GM18870 (cell line): ENCODE results near the gene CR2.
A peak's percentile ranks its signal among the peaks of the same experiment; 100 is the strongest.
"Not testable (repeated sequence)": the region's sequence is repeated elsewhere in the genome, so short reads cannot be mapped to it uniquely, and the experiment has no call there.

Source experiments
- ATAC-seq: cut with Tn5 transposase; IDR thresholded peaks from one replicate; pipeline ENCODE4 v1.9.1; 2021; ENCODE audit warnings: moderate library complexity; ENCODE audit not compliant: unreplicated experiment

CR2 gene

DNA sequence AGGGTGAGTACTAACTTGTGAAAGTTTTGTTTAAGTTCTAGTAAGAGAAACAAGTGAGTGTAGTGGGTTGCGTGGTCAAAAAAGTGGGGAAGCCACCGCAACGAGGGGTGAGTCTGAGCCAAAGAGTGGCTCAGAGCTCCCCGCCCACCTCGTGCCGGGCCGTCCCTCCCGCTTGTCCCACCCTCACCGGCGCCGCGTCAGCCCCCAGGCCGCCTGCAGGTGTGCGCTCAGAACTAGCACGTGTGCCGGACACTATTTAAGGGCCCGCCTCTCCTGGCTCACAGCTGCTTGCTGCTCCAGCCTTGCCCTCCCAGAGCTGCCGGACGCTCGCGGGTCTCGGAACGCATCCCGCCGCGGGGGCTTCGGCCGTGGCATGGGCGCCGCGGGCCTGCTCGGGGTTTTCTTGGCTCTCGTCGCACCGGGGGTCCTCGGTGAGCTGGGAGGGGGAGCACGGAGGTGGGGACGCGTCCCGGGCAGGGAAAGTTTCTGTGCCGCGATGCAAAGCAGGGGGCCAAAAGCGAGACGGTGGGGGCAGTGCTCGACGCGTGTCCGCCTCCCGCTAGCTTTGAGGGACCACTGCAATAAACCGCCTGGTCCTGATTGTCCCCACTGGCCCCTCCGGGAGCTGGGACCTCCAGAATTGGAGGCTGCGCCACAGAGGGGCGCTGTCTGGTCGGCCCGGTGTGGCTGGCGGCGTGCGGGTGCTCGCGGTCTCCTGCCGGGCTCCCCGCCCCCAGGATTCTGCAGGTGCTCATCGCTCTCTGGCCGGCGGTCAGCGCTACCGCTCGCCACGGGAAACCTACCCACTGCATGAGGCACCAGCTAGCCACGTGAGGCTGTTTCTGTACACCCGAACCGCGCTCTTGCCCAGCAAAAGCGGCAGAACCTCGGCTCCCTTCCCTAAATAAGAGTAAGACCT lies at the start of gene CR2:
Gene CR2, plus strand, starts transcription at position 283 of the 919 bp plus-strand sequence. Its CDS starts 91 bp downstream, at position 374.
- ATAC-seq, result peak; percentile 49

GRCh38 chr1:207404849-207405525 lies 49.1 kb upstream of the CR2 start:
- ATAC-seq, result no peak

DNA sequence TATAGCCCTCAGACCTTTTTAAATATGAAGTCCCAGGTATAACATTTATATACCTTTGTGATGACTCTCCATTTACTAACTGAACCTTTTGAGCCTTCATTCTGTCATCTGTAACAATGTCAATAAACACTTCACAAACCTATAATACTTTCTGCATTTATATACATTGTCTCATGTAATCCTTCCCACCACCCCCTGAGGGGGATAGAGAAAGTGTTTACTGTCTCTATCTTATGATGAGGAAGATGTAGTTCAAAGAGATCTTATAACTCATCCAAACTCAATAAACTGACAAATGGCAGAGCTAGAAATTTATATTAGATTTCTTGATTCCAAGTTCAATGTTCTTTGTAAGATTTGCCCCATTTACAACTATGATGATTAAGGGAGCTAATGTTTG lies 48.3 kb upstream of the CR2 start:
- ATAC-seq, result no peak

DNA sequence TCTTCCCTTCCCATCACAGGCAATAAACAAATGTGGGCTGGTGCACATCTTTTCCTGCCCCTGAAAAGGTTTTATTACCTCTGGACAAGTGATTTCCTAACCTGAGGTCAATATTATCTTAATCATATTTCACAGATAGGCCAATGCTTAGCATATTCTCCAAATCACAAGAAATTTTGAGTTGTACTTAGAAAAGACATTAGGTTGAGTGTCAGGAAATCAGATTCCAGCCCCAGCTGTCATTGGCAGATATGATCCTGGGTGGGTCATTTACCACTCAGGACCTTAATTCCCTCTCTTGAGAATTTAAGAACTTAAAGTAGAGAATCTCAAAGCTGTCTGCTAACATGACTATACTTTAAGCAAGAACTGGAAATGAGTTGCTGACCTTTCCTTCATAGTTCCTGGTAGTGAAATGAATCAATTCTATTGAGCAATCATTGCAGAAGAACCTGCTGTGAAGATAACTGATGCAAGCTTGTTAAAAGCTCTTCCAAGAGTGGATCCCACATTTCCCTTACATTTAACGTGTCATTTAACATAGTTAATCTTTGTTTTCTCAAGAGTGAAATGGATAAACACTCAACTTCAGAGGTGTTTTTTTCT lies 46.4 kb upstream of the CR2 start:
- ATAC-seq, result no peak

DNA sequence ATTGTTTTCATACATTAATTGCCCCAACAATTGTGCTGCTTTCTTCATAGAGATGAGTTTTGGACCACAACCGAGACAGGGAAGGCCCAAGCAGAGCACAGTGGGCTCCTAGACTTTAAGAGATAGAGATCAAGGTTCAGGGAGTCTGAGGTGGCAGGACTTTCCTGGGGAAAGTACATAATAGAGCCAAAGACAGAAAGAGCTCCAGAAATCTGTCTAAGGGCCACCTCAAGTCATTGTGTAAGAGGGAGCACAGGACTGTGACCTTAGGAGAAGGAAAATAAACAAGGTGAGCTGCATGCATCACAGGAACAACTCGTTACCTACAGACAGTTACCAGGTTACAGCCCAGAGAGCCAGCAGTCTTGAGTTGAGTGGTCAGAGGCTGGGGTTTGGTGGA lies 41.3 kb upstream of the CR2 start:
- ATAC-seq, result no peak

GRCh38 chr1:207414606-207415108 lies 39.5 kb upstream of the CR2 start:
- peak; percentile 89 for ATAC-seq

GRCh38 chr1:207417076-207417475 lies 37.1 kb upstream of the CR2 start:
- no peak for ATAC-seq

DNA sequence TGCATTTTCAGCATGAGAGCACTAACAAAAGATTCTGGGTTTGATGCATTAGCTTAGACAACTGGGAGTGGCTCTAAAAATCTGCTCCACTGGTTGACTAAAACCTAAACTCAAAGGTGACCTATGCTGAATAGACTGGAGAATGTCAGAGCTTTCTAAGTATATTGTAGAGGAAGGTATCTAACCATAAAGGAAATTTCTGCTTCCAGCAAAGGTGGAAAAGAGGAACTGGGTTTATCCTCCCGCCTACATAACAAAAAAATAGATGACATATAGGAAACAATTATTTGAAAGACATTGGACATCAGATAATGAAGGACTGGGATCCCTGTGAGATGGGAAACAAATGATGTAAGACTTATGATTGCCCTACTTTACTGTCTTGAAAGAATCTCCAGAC lies 35.8 kb upstream of the CR2 start:
- no peak for ATAC-seq

- ATAC-seq, result no peak
Observed at GRCh38 chr1:207420109-207420508, 34.0 kb upstream of the CR2 start.

GRCh38 chr1:207421078-207421477 lies 33.0 kb upstream of the CR2 start:
- ATAC-seq, result no peak

- ATAC-seq, result no peak
Observed at GRCh38 chr1:207423560-207424292, 30.4 kb upstream of the CR2 start.

- ATAC-seq, result no peak
Observed at GRCh38 chr1:207424570-207425131, 29.5 kb upstream of the CR2 start.

DNA sequence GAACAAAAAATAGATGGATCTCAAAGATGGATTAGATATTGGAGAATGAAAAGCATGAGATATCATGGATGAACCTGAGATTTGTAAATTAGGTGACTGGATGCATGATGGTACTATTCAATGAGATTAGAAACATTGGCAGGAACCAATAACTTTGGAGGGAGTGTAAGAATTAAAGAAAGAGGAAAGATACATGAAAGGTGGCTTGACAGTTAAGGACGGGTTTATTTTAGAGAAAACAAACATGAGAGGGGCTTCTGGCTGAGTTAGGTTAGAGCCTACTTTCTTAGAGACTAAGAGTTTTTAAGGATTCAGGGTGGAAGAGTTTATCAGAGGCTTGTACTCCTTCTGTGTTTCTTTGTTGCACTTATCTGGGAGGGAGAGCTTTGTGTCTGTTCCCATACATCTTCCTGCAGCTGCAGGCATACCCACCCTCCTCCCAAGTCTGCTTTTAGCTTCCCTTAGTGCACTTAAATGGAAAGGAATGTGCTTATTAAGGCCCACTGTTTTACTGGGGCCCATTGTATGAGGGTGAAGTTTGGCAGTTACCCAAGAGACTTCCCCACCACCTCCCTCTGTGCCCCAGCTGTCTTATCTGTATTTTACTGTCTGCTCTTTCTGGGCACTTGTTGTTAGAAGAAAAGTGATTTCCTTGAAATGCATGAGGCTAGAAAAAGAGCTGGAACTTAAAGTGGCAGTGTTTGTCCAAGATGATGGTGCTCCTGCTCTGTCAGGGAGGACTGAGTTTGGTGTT lies 26.1 kb upstream of the CR2 start:
- ATAC-seq, result no peak

DNA sequence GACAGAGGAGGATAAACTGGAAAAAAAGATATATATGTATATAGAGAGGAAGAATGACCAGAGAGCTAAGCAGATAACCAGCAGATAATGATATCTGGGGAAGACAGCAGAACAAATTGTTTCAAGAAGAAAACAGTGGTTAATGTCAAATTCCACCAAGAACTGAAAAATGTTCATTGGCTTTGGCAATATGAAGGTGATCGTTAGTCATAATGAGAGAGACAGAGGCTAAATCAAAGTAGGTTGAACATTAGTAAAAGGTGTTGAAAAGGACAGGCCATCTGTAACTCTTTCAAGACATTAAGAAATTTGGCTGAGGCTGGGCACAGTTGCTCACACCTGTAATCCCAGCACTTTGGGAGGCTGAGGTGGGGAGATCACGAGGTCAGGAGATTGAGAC lies 25.3 kb upstream of the CR2 start:
- no peak for ATAC-seq

DNA sequence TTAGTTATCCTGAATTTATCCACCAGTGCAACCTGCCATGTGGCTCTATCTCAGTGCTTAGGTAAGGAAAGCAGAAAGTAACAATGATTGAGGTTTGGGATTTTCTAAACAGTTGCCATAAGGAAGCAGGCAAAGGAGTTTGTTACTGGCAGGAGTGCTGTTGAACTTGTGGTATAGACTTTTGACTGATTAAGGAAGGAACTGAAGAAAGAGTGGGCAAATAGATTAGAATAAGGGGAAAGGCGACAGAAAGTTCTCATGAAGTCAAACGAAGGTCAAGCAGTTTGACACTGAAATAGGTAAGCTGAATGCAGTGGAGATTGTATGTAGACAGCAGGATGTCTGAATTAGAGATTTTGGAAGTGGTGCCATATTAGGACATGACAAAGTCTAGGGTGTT lies 24.2 kb upstream of the CR2 start:
- no peak for ATAC-seq

- no peak for ATAC-seq
Observed at GRCh38 chr1:207430602-207431001, 23.5 kb upstream of the CR2 start.

DNA sequence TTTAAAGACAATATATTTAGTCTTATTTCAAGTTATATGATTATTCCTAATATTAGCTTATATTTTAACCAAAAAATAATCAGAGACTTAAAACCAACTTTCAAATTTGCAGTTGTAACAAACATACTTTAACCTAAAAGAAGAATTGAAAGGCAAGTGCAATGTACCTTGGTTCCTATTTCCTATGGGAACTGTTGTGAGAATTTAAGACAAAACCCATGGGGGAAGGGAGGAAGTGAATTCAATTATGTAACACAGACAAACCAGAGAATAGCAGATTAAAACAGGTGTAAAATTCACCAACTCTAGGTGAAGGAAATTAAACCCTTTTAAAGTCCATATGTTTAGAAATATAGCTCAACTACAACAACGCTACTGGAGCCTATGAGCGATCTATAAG lies 22.6 kb upstream of the CR2 start:
- no peak for ATAC-seq

DNA sequence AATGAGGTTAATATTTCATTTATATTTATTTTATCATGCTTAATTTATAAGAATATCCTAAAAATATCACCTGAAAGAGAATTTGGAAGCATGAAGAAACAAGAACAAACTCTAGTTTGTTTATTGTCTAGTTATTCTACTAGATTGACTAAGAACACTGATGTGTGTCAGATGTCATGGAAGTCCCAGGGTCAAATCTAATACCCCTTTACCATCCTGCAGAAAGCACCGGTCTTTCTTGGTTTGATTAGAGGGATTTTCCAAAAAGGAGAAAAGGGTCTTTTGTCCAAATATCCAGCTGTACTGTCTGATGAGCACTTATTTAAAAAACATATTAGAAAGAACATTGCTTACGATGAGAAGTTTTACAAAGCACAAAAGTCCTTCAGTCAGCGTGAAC lies 20.7 kb upstream of the CR2 start:
- ATAC-seq, result no peak

DNA sequence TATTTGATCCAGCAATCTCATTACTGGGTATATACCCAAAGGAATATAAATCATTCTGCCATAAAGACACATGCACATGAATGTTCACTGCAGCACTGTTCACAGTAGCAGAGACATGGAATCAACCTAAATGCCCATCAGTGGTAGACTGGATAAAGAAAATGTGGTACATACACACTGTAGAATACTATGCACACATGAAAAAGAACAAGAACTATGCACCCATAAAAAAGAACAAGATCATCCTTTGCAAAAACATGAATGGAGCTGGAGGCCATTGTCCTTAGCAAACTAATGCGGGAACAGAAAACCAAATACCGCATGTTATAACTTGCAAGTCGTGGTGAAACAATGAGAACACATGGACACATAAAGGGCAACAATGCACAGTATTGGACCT lies 17.4 kb upstream of the CR2 start:
- not testable (repeated sequence) for ATAC-seq

- no peak for ATAC-seq
Observed at GRCh38 chr1:207440626-207441025, 13.5 kb upstream of the CR2 start.
